Fibroblast of peridontal ligament (primary cell): Measurements from ENCODE around the gene SMYD2.

Experiments
- DNase-seq: peaks from one replicate; pipeline ENCODE4 v3.0.0-alpha.2; 2010; ENCODE audit errors: extremely low read depth

SMYD2 gene

GRCh38 chr1:214300149-214300780, 19.3 kb downstream of the SMYD2 start:
- DNase-seq: no peak

GRCh38 chr1:214301526-214301925, 20.6 kb downstream of the SMYD2 start:
- DNase-seq: peak; percentile 56

DNA sequence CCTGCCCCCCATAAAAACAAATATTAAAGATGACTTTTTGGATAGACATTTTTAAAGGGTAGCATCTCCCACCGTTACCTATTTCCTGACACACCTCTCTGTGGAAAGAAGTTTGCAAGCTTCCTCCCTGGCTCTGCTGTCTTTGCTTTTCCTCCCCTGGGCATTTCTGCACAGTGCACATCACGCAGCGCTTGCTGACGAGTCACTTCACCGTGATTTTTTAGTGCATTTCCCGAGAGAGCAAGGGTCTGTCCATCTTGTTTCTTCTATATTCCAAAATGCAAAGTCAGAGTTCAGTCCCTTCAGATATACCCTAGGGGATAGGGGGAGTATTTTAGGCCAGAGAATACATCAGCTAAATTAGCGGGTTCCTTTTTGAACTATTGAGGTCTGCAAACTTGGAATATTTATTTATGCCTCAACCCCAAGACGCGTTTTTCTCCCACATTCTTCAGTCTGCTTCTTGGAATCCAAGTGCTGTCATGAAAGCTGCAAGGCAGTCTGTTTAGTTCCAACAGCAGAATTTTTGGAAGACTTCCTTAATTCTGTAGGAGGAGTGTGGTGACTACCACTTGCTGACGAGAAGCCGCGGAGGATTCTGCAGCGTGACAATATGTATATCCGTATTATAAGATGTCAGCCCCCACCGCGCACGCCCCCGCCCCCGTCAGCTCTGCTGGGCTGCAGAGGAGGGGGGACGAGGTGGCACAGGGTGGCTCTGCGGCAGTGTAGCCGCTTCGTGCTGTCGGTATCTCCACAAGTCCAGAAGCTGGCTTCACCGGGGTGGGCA, 22.4 kb downstream of the SMYD2 start:
- peak; percentile 48 for DNase-seq

- DNase-seq: no peak
Measured at GRCh38 chr1:214305164-214305751, 24.3 kb downstream of the SMYD2 start.

- DNase-seq: no peak
Measured at GRCh38 chr1:214306269-214306668, 25.3 kb downstream of the SMYD2 start.

DNA sequence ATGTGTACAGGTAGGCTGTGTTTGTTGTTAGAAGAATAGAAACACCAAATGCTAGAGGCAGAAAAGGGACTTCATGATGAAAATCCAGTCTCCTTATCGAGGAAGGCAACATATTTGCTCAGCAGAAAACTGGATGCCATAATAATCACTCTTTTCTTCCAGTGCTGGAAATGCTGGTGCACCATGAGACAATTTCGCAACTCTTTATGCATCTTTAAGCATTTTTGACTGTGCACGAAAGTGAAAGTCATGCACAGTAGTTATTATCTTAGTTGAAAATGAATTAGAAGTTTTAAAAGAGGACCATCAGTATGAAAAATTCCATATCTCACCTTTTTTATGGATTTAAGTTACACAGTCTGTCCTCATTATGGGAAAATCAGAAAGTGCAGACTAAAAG, 29.1 kb downstream of the SMYD2 start:
- peak; percentile 53 for DNase-seq

DNA sequence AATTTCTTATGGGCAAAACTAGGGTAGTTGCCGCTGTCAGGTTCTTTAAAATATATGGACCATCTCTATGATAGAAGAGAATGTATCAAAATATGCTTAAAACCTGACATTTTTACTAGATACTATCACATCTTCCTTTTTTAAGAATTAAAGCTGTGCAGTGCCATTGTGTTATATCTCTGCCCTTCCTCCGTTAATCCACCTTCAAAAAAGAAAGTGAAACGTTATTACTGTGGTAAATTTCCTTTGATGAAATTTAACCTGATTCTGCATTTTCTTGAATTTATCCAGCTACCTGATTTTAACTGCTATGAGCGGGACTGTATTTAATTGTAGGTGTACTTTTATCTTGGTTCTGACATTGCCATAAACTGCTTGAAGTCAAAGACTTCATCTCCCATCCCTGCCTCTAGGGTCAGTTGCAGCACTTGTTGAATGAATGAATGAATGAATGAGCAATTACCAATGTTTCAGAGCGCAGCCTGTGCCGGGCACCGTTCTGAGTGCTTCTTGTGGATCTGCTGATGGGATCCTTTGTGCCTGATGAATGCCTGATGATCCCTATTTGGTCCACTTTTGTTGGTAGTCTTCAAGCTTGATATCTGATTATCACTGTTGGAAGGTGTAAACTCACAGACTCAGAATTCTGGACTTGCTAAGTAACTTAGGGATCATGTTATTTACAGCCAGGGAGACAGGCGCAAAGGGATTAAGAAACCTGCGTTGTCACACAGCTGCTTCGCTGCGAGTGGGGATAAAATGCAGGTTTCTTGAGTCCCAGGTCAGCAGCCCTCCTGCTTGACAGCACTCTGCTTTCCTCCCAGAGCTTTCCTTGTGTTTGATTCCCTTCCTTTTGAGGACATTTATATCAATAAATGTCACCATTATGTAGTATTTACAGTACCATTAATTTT, 30.1 kb downstream of the SMYD2 start:
- no peak for DNase-seq

GRCh38 chr1:214312530-214313051, 31.6 kb downstream of the SMYD2 start:
- no peak for DNase-seq

DNA sequence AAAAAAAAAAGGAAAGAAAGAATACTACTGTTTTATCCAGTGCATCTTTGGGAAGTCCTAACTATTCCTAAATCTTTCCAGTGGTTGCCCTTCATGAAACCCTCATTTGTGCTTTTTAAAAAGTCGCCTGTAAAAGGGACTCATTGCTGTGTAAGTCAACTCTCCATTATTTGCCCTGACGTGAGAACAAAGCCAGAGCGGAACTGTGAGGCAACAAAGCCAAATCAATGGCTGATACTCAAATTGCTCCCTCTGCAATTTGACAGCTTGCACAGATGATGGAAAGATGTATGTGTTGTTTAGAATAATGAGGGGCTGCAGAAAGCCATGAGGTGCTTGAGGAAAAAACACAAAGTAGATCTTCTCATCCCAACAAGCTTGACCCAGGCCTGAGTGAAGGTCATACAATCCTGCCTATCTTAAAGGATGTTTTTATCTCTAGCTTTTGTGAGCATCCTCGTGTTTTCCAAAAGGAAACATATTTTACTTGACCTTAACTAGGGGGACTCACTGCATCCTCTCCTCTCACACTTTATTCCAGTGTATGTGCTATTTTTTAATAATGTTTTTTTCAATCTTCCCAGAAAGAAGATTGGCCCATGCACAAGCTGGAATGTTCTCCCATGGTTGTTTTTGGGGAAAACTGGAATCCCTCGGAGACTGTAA, 33.4 kb downstream of the SMYD2 start:
- DNase-seq: no peak

DNA sequence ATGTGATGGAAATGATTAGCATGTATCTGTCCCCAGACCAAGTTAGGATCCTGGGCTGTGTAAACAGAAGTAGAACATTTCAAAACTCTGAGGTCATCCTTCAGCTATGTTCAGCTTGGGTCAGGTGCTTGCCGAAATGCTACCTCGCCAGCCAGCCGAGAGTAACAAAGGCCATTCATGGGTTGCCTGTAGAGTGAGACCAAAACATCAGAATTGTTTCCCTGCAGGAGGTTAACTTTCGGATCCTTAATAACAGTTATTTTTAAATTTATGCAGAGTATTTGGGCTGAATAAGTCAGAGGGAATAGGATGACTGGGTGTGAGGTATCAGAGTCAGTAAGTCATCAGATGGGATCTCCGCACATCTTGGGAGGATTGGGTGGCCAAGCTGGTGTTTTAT, 35.6 kb downstream of the SMYD2 start:
- peak; percentile 25 for DNase-seq

- DNase-seq: no peak
Measured at GRCh38 chr1:214317300-214317699, 36.3 kb downstream of the SMYD2 start.

DNA sequence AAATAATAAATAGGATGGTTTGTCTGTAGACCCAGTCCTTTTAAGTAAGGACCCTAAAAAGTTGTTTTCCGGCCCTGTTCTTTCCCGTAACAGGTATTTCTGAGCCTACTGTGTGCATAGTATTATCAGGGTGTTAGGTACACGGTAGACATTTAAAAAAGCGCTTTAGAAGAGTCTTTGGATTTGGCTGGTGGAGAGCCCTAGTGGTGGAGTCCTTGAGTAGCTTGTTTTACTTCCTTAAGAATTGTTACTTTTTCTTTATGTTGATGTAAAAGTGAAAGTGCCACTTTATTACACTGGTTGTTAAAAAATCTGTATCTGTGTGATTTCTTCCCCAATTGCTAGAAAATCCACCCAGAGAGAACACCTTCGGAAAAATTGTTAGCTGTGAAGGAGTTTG, 36.8 kb downstream of the SMYD2 start:
- DNase-seq: peak; percentile 48

- peak; percentile 88 for DNase-seq
Measured at GRCh38 chr1:214318356-214318755, 37.4 kb downstream of the SMYD2 start.

GRCh38 chr1:214318956-214319736, 38.2 kb downstream of the SMYD2 start:
- no peak for DNase-seq

- no peak for DNase-seq
Measured at GRCh38 chr1:214319938-214320337, 39.0 kb downstream of the SMYD2 start.

GRCh38 chr1:214321705-214322453, 40.9 kb downstream of the SMYD2 start:
- DNase-seq: no peak

DNA sequence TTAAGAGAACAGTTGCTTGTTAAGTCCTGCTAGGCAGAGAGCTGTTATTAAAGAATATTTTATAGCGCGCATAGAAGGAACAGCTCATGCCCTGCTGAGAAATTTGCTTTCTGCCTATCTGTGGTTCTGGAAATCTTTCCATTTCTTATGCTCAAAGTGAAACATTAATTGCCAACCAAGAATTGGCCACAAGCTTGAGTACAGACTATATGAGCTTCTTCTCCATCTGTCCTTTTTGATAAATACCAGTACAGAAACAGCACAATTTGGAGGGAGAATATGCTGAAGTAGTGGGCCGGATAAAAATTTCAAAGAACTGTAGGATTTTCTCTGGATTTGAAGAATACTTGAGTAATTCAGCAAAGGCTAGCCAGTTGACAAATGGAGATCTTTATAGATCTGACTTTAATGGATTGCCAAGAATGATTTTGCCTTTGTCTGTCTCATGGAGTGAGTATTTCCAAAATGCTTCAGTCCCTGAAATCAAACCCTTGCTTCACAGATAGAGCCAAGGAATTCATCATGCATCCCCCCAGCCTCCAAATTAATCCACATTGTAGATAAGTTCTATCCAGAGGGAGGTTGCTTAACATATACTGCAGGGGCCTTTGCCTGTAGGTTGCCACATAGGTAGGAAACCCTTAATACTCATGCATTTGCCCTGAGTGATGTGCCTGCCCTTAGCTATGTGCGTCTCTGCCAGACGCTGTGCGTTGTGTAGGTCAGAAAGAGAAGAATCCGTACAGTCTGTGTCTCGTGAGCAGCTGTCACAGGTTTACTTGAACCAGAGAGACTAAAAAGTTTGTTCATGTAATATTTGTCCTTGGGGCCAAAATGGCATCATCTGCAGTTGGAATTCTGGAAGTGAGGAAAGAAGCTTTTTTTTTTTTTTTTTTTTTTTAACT, 44.2 kb downstream of the SMYD2 start:
- no peak for DNase-seq

GRCh38 chr1:214326406-214326805, 45.4 kb downstream of the SMYD2 start:
- DNase-seq: no peak

- DNase-seq: no peak
Measured at GRCh38 chr1:214327514-214327913, 46.6 kb downstream of the SMYD2 start.
